Breast epithelium (tissue), 3 donors: Measurements from ENCODE around the gene WIPI1.

Experiments
- CTCF ChIP-seq, 3 donors: fragments of 450-650 bp; IDR thresholded peaks; one replicate each; pipeline ENCODE4 v1.5.1; 2016 to 2017; ENCODE audit warnings: antibody characterized with exemption in 3 of 3, mild to moderate bottlenecking in 3 of 3, moderate library complexity in 3 of 3
- POLR2A ChIP-seq: fragments of 450-650 bp; IDR thresholded peaks from one replicate; pipeline ENCODE4 v1.6.1; 2016; ENCODE audit warnings: antibody characterized with exemption, mild to moderate bottlenecking, moderate library complexity

GRCh38 chr17:68383443-68384321 lies 73.6 kb downstream of the WIPI1 start:
- no peak for TF ChIP-seq CTCF (IDR thresholded peaks at IDR 0.05)
- TF ChIP-seq POLR2A: no peak
